H1 (cell line): ENCODE data around the gene LYRM4. TPM values are rescaled to one million over a fixed set of nuclear protein-coding genes. Genes with fewer than 3 reads are reported as not detected.

ENCODE experiments used
- CBX8 ChIP-seq: fragments of 300-800, 300-1000 bp; sonication (generic); IDR thresholded peaks from 2 replicates; pipeline ENCODE4 v1.7.1; 2016; ENCODE audit warnings: low read depth, low read length, borderline replicate concordance
- CEBPB ChIP-seq: IDR thresholded peaks from 2 replicates; pipeline ENCODE4 v1.6.1; 2012; ENCODE audit warnings: low read depth, low read length
- CHD7 ChIP-seq: fragments of 300-600 bp; sonication (generic); IDR thresholded peaks from 2 replicates; pipeline ENCODE4 v1.7.1; 2012; ENCODE audit warnings: low read length, moderate library complexity, mild to moderate bottlenecking, inconsistent platforms; ENCODE audit not compliant: insufficient replicate concordance
- POU5F1 ChIP-seq: IDR thresholded peaks from 2 replicates; pipeline ENCODE4 v1.6.1; 2011; ENCODE audit warnings: low read depth, mild to moderate bottlenecking, low read length, moderate library complexity
- polyA plus RNA-seq, 7 experiments: library from polyadenylated mRNA; depleted of rRNA in 3 of 7; stranded (reverse) in 5 of 7; unstranded in 2 of 7; fragments of >200 nt in 5 of 7; fragments of 200-250 nt in 2 of 7; gene quantifications; 1 replicate in 5 of 7; 2 replicates in 1 of 7; 4 replicates in 1 of 7; pipeline versions ENCODE4 v1.2.1 to v1.2.3, GENCODE V29; 2011 to 2013; ENCODE audit warnings: missing spikeins in 2 of 7, mixed read lengths in 2 of 7
- total RNA-seq: library from RNA; stranded (reverse); fragmentation: NEBNext Ultra II Directional; extraction: Animal tissue kit (Norgen Biotek cat#: 25700); gene quantifications from 2 replicates; pipeline ENCODE4 v1.2.1, GENCODE V29; 2021

The LYRM4 gene
- total and polyA plus RNA-seq, 2 of the 8 experiments (the other 6 are each of a cell fraction or from before 2014, with no cell fraction given): 56.6 to 62.8 TPM

GRCh38 chr6:5149159-5149704, 111.5 kb downstream of the LYRM4 start (continued):
- TF ChIP-seq CHD7: no peak
- no peak for TF ChIP-seq POU5F1
- no peak for TF ChIP-seq CEBPB
- TF ChIP-seq CBX8: no peak
- TF ChIP-seq, all 59 proteins: peak for 0
